ENCODE measurements around the gene IGFL4. TPM values are rescaled to one million over a fixed set of nuclear protein-coding genes. Genes with fewer than 3 reads are reported as not detected.

The IGFL4 gene
- total and polyA plus RNA-seq, 2 of the 13 experiments (the other 11 are each of a cell fraction or from before 2014, with no cell fraction given): 1.2 to 1.4 TPM

DNA sequence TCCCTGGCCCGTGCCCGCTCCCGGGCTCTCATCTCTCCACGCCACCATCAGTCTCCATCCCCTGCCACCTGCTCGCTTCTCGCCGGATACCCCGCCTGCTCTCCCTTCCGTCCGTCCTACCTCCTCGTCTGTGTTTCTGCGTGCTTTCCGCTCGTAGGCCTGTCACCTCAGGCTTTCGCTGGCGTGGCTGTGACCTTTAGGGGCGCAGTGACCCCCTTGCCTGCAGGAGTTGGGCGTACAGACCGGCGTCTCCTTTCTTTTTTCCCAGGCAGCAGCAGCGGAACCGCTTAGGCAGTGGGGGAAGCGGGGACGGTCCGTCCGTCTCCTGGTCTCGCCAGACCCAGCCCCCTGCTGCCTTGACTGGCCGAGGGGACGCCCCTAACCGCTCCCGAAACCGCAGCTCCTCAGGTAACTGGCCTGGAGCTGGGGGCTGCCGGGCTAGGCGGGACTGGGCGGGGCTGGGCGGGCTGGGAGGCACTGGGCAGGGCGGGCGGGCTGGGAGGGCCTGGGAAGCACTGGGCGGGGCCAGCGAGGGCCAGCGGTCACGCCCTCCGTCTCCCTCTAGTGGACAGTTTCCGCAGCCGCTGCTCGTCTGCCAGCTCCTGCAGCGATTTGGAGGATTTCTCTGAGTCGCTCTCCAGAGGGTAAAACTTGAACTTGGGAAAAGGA lies 24.2 kb downstream of the IGFL4 start (continued):
- TF ChIP-seq, protein P1, sequence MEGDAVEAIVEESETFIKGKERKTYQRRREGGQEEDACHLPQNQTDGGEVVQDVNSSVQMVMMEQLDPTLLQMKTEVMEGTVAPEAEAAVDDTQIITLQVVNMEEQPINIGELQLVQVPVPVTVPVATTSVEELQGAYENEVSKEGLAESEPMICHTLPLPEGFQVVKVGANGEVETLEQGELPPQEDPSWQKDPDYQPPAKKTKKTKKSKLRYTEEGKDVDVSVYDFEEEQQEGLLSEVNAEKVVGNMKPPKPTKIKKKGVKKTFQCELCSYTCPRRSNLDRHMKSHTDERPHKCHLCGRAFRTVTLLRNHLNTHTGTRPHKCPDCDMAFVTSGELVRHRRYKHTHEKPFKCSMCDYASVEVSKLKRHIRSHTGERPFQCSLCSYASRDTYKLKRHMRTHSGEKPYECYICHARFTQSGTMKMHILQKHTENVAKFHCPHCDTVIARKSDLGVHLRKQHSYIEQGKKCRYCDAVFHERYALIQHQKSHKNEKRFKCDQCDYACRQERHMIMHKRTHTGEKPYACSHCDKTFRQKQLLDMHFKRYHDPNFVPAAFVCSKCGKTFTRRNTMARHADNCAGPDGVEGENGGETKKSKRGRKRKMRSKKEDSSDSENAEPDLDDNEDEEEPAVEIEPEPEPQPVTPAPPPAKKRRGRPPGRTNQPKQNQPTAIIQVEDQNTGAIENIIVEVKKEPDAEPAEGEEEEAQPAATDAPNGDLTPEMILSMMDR (CRISPR knock-in tag; IDR thresholded peaks at IDR 0.05): peak; percentile 80
- TF ChIP-seq SP140L (CRISPR knock-in tag; IDR thresholded peaks at IDR 0.05; ENCODE audit: borderline replicate concordance) (no peak), U2AF2 (IDR thresholded peaks at IDR 0.05; ENCODE audit: low read depth, low read length) (no peak), ZNF468 (CRISPR knock-in tag; IDR thresholded peaks at IDR 0.05) (no peak), ZNF768 (CRISPR knock-in tag; IDR thresholded peaks at IDR 0.05) (peak; percentile 19; the same call in 1 of the 2 replicates), ZNF678 (CRISPR knock-in tag; IDR thresholded peaks at IDR 0.05) (no peak), NFATC3 (CRISPR knock-in tag; IDR thresholded peaks at IDR 0.05) (no peak)
- TF ChIP-seq, protein P2, sequence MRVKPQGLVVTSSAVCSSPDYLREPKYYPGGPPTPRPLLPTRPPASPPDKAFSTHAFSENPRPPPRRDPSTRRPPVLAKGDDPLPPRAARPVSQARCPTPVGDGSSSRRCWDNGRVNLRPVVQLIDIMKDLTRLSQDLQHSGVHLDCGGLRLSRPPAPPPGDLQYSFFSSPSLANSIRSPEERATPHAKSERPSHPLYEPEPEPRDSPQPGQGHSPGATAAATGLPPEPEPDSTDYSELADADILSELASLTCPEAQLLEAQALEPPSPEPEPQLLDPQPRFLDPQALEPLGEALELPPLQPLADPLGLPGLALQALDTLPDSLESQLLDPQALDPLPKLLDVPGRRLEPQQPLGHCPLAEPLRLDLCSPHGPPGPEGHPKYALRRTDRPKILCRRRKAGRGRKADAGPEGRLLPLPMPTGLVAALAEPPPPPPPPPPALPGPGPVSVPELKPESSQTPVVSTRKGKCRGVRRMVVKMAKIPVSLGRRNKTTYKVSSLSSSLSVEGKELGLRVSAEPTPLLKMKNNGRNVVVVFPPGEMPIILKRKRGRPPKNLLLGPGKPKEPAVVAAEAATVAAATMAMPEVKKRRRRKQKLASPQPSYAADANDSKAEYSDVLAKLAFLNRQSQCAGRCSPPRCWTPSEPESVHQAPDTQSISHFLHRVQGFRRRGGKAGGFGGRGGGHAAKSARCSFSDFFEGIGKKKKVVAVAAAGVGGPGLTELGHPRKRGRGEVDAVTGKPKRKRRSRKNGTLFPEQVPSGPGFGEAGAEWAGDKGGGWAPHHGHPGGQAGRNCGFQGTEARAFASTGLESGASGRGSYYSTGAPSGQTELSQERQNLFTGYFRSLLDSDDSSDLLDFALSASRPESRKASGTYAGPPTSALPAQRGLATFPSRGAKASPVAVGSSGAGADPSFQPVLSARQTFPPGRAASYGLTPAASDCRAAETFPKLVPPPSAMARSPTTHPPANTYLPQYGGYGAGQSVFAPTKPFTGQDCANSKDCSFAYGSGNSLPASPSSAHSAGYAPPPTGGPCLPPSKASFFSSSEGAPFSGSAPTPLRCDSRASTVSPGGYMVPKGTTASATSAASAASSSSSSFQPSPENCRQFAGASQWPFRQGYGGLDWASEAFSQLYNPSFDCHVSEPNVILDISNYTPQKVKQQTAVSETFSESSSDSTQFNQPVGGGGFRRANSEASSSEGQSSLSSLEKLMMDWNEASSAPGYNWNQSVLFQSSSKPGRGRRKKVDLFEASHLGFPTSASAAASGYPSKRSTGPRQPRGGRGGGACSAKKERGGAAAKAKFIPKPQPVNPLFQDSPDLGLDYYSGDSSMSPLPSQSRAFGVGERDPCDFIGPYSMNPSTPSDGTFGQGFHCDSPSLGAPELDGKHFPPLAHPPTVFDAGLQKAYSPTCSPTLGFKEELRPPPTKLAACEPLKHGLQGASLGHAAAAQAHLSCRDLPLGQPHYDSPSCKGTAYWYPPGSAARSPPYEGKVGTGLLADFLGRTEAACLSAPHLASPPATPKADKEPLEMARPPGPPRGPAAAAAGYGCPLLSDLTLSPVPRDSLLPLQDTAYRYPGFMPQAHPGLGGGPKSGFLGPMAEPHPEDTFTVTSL (CRISPR knock-in tag; IDR thresholded peaks at IDR 0.05; ENCODE audit: borderline replicate concordance): no peak
- TF ChIP-seq, protein P3, sequence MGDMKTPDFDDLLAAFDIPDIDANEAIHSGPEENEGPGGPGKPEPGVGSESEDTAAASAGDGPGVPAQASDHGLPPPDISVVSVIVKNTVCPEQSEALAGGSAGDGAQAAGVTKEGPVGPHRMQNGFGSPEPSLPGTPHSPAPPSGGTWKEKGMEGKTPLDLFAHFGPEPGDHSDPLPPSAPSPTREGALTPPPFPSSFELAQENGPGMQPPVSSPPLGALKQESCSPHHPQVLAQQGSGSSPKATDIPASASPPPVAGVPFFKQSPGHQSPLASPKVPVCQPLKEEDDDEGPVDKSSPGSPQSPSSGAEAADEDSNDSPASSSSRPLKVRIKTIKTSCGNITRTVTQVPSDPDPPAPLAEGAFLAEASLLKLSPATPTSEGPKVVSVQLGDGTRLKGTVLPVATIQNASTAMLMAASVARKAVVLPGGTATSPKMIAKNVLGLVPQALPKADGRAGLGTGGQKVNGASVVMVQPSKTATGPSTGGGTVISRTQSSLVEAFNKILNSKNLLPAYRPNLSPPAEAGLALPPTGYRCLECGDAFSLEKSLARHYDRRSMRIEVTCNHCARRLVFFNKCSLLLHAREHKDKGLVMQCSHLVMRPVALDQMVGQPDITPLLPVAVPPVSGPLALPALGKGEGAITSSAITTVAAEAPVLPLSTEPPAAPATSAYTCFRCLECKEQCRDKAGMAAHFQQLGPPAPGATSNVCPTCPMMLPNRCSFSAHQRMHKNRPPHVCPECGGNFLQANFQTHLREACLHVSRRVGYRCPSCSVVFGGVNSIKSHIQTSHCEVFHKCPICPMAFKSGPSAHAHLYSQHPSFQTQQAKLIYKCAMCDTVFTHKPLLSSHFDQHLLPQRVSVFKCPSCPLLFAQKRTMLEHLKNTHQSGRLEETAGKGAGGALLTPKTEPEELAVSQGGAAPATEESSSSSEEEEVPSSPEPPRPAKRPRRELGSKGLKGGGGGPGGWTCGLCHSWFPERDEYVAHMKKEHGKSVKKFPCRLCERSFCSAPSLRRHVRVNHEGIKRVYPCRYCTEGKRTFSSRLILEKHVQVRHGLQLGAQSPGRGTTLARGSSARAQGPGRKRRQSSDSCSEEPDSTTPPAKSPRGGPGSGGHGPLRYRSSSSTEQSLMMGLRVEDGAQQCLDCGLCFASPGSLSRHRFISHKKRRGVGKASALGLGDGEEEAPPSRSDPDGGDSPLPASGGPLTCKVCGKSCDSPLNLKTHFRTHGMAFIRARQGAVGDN (CRISPR knock-in tag; IDR thresholded peaks at IDR 0.05): peak; percentile 24; the same call in 1 of the 2 replicates
